ENCODE data around the gene ACTMAP.

Gene ACTMAP

GRCh38 chr19:40692212-40692551, 58.1 kb downstream of the ACTMAP start:
- no peak for DNase-seq

- DNase-seq, result peak; percentile 16 to 19
These were observed 58.7 kb downstream of the ACTMAP start for GRCh38 chr19:40691421-40692211.

All from activated CD4-positive, alpha-beta T cell treated with anti-CD3 and anti-CD28 coated beads, Interleukin-2, amount 50 U/mL, for 48 hours (primary cell).